ENCODE data around the gene PAX7.

Gene PAX7

DNA sequence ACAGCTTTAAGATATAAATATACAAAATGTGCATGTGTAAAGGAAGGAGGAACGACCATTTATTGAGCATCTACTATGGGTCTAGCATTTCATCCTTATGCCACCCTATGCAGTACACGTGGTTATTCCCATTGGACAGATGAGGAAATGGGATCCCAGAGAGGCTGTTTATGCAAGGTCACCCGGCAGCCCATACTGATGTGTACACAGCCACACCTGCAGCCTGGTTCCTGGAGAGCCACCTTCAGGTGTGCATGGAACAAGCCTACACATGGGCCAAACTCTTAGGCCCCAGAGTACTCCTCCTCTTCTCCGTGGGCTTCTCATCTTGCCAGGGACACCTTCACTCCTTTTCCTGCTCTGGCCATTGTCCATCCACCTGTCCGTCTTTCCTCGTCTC is 108.8 kb downstream of the PAX7 start:
- TF ChIP-seq RAD21 (IDR thresholded peaks at IDR 0.05; ENCODE audit: low read depth) (no peak), ZBTB7A (IDR thresholded peaks at IDR 0.05; ENCODE audit: low read depth) (no peak), TEAD4 (IDR thresholded peaks at IDR 0.05) (no peak), CEBPB (IDR thresholded peaks at IDR 0.05) (no peak), NFIC (IDR thresholded peaks at IDR 0.05) (no peak), EP300 (IDR thresholded peaks at IDR 0.05; ENCODE audit: borderline replicate concordance) (no peak), YY1 (IDR thresholded peaks at IDR 0.05; ENCODE audit: low read depth) (no peak), TCF12 (IDR thresholded peaks at IDR 0.05; ENCODE audit: low read depth) (no peak), CREB1 (IDR thresholded peaks at IDR 0.05; ENCODE audit: low read depth) (no peak), EGR1 (IDR thresholded peaks at IDR 0.05) (no peak), TAF1 (IDR thresholded peaks at IDR 0.05; ENCODE audit: low read depth) (no peak), FOXM1 (IDR thresholded peaks at IDR 0.05; ENCODE audit: borderline replicate concordance, low read depth) (no peak)
- TF ChIP-seq, protein P1, sequence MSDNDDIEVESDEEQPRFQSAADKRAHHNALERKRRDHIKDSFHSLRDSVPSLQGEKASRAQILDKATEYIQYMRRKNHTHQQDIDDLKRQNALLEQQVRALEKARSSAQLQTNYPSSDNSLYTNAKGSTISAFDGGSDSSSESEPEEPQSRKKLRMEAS (IDR thresholded peaks at IDR 0.05): no peak
- TF ChIP-seq, protein P2, sequence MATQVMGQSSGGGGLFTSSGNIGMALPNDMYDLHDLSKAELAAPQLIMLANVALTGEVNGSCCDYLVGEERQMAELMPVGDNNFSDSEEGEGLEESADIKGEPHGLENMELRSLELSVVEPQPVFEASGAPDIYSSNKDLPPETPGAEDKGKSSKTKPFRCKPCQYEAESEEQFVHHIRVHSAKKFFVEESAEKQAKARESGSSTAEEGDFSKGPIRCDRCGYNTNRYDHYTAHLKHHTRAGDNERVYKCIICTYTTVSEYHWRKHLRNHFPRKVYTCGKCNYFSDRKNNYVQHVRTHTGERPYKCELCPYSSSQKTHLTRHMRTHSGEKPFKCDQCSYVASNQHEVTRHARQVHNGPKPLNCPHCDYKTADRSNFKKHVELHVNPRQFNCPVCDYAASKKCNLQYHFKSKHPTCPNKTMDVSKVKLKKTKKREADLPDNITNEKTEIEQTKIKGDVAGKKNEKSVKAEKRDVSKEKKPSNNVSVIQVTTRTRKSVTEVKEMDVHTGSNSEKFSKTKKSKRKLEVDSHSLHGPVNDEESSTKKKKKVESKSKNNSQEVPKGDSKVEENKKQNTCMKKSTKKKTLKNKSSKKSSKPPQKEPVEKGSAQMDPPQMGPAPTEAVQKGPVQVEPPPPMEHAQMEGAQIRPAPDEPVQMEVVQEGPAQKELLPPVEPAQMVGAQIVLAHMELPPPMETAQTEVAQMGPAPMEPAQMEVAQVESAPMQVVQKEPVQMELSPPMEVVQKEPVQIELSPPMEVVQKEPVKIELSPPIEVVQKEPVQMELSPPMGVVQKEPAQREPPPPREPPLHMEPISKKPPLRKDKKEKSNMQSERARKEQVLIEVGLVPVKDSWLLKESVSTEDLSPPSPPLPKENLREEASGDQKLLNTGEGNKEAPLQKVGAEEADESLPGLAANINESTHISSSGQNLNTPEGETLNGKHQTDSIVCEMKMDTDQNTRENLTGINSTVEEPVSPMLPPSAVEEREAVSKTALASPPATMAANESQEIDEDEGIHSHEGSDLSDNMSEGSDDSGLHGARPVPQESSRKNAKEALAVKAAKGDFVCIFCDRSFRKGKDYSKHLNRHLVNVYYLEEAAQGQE (IDR thresholded peaks at IDR 0.05; ENCODE audit: low read depth): no peak
- TF ChIP-seq, protein P3, sequence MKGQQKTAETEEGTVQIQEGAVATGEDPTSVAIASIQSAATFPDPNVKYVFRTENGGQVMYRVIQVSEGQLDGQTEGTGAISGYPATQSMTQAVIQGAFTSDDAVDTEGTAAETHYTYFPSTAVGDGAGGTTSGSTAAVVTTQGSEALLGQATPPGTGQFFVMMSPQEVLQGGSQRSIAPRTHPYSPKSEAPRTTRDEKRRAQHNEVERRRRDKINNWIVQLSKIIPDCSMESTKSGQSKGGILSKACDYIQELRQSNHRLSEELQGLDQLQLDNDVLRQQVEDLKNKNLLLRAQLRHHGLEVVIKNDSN (IDR thresholded peaks at IDR 0.05): no peak

DNA sequence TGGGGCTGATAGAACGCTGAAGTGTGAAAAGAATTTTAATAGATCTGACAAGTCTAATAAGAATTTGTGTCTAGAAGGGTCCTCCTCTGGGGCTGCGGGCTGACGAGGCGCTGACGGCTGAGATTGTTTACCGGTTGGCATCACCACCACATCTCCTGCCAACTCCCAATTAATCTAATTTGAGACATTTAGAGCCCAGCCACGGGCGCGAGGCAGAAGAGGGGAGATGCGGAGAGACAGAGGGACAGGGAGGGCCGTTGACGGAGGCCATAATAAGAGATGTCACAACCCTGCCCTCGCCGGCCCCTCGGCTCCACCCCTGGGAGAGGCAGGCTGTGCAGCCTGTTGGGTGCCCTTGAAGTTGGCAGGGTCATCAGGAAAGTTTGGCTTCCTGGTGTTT is 109.3 kb downstream of the PAX7 start:
- TF ChIP-seq, protein P3 (IDR thresholded peaks at IDR 0.05): no peak
- TF ChIP-seq CEBPB (IDR thresholded peaks at IDR 0.05): no peak
- no peak for TF ChIP-seq YY1 (IDR thresholded peaks at IDR 0.05; ENCODE audit: low read depth)
- TF ChIP-seq, protein P2 (IDR thresholded peaks at IDR 0.05; ENCODE audit: low read depth): no peak
- no peak for TF ChIP-seq NFIC (IDR thresholded peaks at IDR 0.05)
- TF ChIP-seq, protein P1 (IDR thresholded peaks at IDR 0.05): no peak
- no peak for TF ChIP-seq TEAD4 (IDR thresholded peaks at IDR 0.05)
- TF ChIP-seq CREB1 (IDR thresholded peaks at IDR 0.05; ENCODE audit: low read depth): no peak
- no peak for TF ChIP-seq EP300 (IDR thresholded peaks at IDR 0.05; ENCODE audit: borderline replicate concordance)
- no peak for TF ChIP-seq EGR1 (IDR thresholded peaks at IDR 0.05)
- TF ChIP-seq FOXM1 (IDR thresholded peaks at IDR 0.05; ENCODE audit: borderline replicate concordance, low read depth): no peak

DNA sequence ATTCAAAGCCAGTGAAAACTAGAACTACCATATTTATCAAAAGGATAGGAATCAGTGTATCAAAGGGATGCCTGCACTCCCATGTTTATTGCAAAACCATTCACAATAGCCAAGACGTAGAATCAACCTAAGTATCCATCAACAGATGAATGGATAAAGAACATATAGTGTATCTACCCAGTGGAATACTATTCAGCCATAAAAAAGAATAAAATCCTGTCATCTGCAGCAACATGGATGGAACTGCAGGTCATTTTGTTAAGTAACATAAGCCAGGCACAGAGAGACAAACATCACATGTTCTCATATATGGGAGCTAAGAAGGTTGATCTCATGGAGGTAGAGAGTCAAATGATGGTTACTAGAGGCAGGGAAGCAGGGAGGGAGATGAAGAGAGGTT is 110.0 kb downstream of the PAX7 start:
- TF ChIP-seq TAF1 (IDR thresholded peaks at IDR 0.05; ENCODE audit: low read depth): no peak
- TF ChIP-seq ZBTB7A (IDR thresholded peaks at IDR 0.05; ENCODE audit: low read depth): no peak
- TF ChIP-seq TCF12 (IDR thresholded peaks at IDR 0.05; ENCODE audit: low read depth): no peak
- TF ChIP-seq YY1 (IDR thresholded peaks at IDR 0.05; ENCODE audit: low read depth): no peak
- TF ChIP-seq EGR1 (IDR thresholded peaks at IDR 0.05): no peak
- TF ChIP-seq NFIC (IDR thresholded peaks at IDR 0.05): no peak
- TF ChIP-seq, protein P1 (IDR thresholded peaks at IDR 0.05): no peak
- TF ChIP-seq, protein P3 (IDR thresholded peaks at IDR 0.05): no peak
- no peak for TF ChIP-seq EP300 (IDR thresholded peaks at IDR 0.05; ENCODE audit: borderline replicate concordance)
- TF ChIP-seq, protein P2 (IDR thresholded peaks at IDR 0.05; ENCODE audit: low read depth): no peak
- TF ChIP-seq TEAD4 (IDR thresholded peaks at IDR 0.05): no peak
- no peak for TF ChIP-seq RAD21 (IDR thresholded peaks at IDR 0.05; ENCODE audit: low read depth)
- TF ChIP-seq CREB1 (IDR thresholded peaks at IDR 0.05; ENCODE audit: low read depth): no peak
- TF ChIP-seq CEBPB (IDR thresholded peaks at IDR 0.05): no peak

DNA sequence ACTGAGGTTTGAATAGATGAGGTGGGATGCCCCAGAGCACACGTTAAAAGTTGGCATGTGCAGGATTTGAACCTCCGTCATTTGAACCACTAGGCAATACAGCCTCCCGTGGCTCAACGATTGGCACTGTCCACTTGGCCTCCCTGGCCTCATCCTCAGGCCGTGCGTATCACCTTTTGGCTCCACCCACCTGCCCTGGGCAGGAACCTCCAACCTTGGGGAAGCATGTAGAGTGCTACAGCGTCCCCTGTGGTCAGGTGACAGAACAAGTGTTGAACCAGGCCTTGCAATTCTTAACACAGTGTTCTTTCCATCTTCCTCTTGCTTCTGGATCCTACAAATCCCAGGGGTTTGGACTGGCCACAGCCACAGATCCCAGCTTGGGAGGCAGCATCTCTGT is 112.6 kb downstream of the PAX7 start:
- TF ChIP-seq CEBPB (IDR thresholded peaks at IDR 0.05) (no peak), EP300 (IDR thresholded peaks at IDR 0.05; ENCODE audit: borderline replicate concordance) (no peak), FOXM1 (IDR thresholded peaks at IDR 0.05; ENCODE audit: borderline replicate concordance, low read depth) (no peak), YY1 (IDR thresholded peaks at IDR 0.05; ENCODE audit: low read depth) (no peak), RAD21 (IDR thresholded peaks at IDR 0.05; ENCODE audit: low read depth) (no peak), TAF1 (IDR thresholded peaks at IDR 0.05; ENCODE audit: low read depth) (no peak), NFIC (IDR thresholded peaks at IDR 0.05) (no peak), CREB1 (IDR thresholded peaks at IDR 0.05; ENCODE audit: low read depth) (no peak), ZBTB7A (IDR thresholded peaks at IDR 0.05; ENCODE audit: low read depth) (no peak), TCF12 (IDR thresholded peaks at IDR 0.05; ENCODE audit: low read depth) (no peak), TEAD4 (IDR thresholded peaks at IDR 0.05) (no peak), EGR1 (IDR thresholded peaks at IDR 0.05) (no peak)
- TF ChIP-seq, protein P3 (IDR thresholded peaks at IDR 0.05): no peak
- TF ChIP-seq, protein P1 (IDR thresholded peaks at IDR 0.05): no peak
- TF ChIP-seq, protein P2 (IDR thresholded peaks at IDR 0.05; ENCODE audit: low read depth): no peak
